IPS DF 19.7 (cell line): Measurements from ENCODE around the gene CALHM3.

ENCODE experiments used
- DNase-seq: peaks from one replicate; pipeline ENCODE4 v3.0.0-alpha.2; 2013; ENCODE audit warnings: low read depth, low spot score

Gene CALHM3

GRCh38 chr10:103451091-103451813 is 27.8 kb downstream of the CALHM3 start:
- no peak for DNase-seq

- DNase-seq, result no peak
Observed at GRCh38 chr10:103450201-103450695, 28.8 kb downstream of the CALHM3 start.

- DNase-seq, result no peak
Observed at GRCh38 chr10:103449208-103450144, 29.6 kb downstream of the CALHM3 start.

- no peak for DNase-seq
Observed at GRCh38 chr10:103448746-103449145, 30.3 kb downstream of the CALHM3 start.

- no peak for DNase-seq
Observed at GRCh38 chr10:103447187-103447586, 31.9 kb downstream of the CALHM3 start.

GRCh38 chr10:103445767-103446567 is 33.1 kb downstream of the CALHM3 start:
- no peak for DNase-seq

- DNase-seq, result no peak
Observed at GRCh38 chr10:103445366-103445765, 33.7 kb downstream of the CALHM3 start.

- DNase-seq, result no peak
Observed at GRCh38 chr10:103444478-103444877, 34.6 kb downstream of the CALHM3 start.

GRCh38 chr10:103443475-103444185 is 35.4 kb downstream of the CALHM3 start:
- DNase-seq, result no peak

GRCh38 chr10:103442031-103442461 is 37.0 kb downstream of the CALHM3 start:
- no peak for DNase-seq

GRCh38 chr10:103441611-103442010 is 37.4 kb downstream of the CALHM3 start:
- DNase-seq, result no peak

GRCh38 chr10:103441206-103441605 is 37.8 kb downstream of the CALHM3 start:
- DNase-seq, result no peak

GRCh38 chr10:103440416-103440815 is 38.6 kb downstream of the CALHM3 start:
- no peak for DNase-seq

- no peak for DNase-seq
Observed at GRCh38 chr10:103439776-103440175, 39.3 kb downstream of the CALHM3 start.

GRCh38 chr10:103433858-103434257 is 45.2 kb downstream of the CALHM3 start:
- DNase-seq, result no peak

GRCh38 chr10:103431902-103432301 is 47.1 kb downstream of the CALHM3 start:
- no peak for DNase-seq

GRCh38 chr10:103429647-103430046 is 49.4 kb downstream of the CALHM3 start:
- DNase-seq, result no peak

- DNase-seq, result no peak
Observed at GRCh38 chr10:103428989-103429643, 49.9 kb downstream of the CALHM3 start.

GRCh38 chr10:103427866-103428265 is 51.2 kb downstream of the CALHM3 start:
- no peak for DNase-seq

- DNase-seq, result no peak
Observed at GRCh38 chr10:103423748-103424147, 55.3 kb downstream of the CALHM3 start.
